Testis (tissue), 2 donors: ENCODE measurements around the gene CFAP54.

Experiments
- CTCF ChIP-seq, 3 experiments: fragments of 450-650 bp in 2 of 3; fragments of 200-600 bp in 1 of 3; sonication (generic) in 1 of 3; IDR thresholded peaks; one replicate each; pipeline ENCODE4 v1.5.1; 2016 to 2019; ENCODE audit warnings: antibody characterized with exemption in 3 of 3, mild to moderate bottlenecking in 2 of 3, moderate library complexity in 1 of 3
- POLR2A ChIP-seq: fragments of 450-650 bp; IDR thresholded peaks from one replicate; pipeline ENCODE4 v1.6.1; 2017; ENCODE audit warnings: antibody characterized with exemption, mild to moderate bottlenecking, moderate library complexity

DNA sequence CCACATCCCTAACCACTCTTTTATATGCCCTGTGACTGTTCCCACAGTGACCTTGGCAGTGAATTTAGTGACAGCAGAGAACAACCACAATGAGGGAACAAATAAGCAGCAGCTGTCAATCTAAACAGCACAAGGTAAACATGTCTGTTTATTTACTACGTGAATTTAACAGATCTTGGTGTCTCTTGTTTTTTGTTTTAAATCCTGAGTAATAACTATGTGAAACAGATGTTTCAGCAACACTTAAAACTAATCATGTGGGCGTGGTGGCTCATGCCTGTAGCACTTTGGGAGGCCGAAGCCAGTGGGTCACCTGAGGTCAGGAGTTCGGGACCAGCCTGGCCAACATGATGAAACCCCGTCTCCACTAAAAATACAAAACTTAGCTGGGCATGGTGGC lies 17.0 kb upstream of the CFAP54 start:
- TF ChIP-seq CTCF (IDR thresholded peaks at IDR 0.05) (no peak), POLR2A (no peak)
